HG03025 (cell line): Measurements from ENCODE around the gene THEMIS2.
"Not testable (repeated sequence)": the region's sequence is repeated elsewhere in the genome, so short reads cannot be mapped to it uniquely, and the experiment has no call there.

Source experiments
- ATAC-seq: cut with Tn5 transposase; IDR thresholded peaks from one replicate; pipeline ENCODE4 v1.9.1; 2021; ENCODE audit warnings: mild to moderate bottlenecking, moderate library complexity; ENCODE audit not compliant: unreplicated experiment, low FRiP score

THEMIS2 gene

GRCh38 chr1:27862671-27863537, 9.4 kb upstream of the THEMIS2 start:
- no peak for ATAC-seq

DNA sequence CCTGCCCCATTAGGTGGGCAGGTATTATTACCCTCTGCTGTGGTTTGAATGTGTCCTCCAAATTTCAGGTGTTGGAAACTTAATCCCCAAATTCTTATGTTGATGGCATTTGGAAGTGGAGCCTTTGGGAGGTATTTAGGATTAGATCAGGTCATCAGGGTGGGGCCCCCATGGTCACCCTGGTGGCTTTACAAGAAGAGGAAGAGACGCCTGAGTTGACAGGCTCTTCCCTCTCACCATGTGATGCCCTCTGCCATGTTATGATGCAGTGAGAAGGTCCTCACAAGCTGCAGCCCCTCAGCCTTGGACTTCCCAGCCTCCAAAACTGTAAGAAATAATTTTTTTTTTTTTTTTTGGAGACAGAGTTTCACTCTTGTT, 8.8 kb upstream of the THEMIS2 start:
- ATAC-seq, result no peak

GRCh38 chr1:27864264-27864895, 8.0 kb upstream of the THEMIS2 start:
- ATAC-seq, result no peak

- ATAC-seq, result no peak
Observed at GRCh38 chr1:27865821-27866220, 6.5 kb upstream of the THEMIS2 start.

- no peak for ATAC-seq
Observed at GRCh38 chr1:27868556-27868931, 3.8 kb upstream of the THEMIS2 start.

- ATAC-seq, result no peak
Observed at GRCh38 chr1:27868932-27869718, 3.2 kb upstream of the THEMIS2 start.

- no peak for ATAC-seq
Observed at GRCh38 chr1:27869719-27870085, 2.6 kb upstream of the THEMIS2 start.

- ATAC-seq, result not testable (repeated sequence)
Observed at GRCh38 chr1:27871076-27871475, 1.3 kb upstream of the THEMIS2 start.

- no peak for ATAC-seq
Observed at GRCh38 chr1:27872802-27873551, 633 bp downstream of the THEMIS2 start.

GRCh38 chr1:27873671-27874384, 1.5 kb downstream of the THEMIS2 start:
- ATAC-seq, result no peak

GRCh38 chr1:27876341-27877114, 4.2 kb downstream of the THEMIS2 start:
- ATAC-seq, result no peak

- no peak for ATAC-seq
Observed at GRCh38 chr1:27877115-27877416, 4.7 kb downstream of the THEMIS2 start.

GRCh38 chr1:27878039-27878438, 5.7 kb downstream of the THEMIS2 start:
- no peak for ATAC-seq

DNA sequence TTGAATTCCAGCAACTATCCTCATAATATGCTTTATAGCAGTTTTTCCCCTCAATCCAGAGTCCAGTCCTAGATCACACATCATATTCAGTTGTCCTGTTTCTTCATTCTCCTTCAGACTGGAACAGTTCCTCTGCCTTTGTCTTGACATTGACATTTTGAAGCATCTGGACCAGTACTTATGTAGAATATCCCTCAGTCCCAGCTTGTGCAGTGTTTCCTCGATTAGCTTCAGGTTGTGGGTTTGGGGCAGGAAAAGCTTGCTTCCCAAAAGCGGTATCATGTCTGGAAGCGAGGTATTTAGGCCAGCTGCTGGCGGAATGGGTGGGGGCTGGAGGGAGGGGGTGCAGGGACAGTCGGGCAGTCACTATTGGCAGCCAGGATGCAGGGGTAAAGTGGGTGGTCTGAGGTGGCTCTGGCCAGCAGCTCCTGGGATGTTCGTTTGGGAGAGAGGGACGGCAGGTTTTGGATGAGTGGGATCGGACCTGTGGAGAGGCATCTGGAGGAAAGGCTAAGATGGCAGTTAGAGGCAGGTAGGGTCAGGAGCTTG, 6.5 kb downstream of the THEMIS2 start:
- no peak for ATAC-seq

DNA sequence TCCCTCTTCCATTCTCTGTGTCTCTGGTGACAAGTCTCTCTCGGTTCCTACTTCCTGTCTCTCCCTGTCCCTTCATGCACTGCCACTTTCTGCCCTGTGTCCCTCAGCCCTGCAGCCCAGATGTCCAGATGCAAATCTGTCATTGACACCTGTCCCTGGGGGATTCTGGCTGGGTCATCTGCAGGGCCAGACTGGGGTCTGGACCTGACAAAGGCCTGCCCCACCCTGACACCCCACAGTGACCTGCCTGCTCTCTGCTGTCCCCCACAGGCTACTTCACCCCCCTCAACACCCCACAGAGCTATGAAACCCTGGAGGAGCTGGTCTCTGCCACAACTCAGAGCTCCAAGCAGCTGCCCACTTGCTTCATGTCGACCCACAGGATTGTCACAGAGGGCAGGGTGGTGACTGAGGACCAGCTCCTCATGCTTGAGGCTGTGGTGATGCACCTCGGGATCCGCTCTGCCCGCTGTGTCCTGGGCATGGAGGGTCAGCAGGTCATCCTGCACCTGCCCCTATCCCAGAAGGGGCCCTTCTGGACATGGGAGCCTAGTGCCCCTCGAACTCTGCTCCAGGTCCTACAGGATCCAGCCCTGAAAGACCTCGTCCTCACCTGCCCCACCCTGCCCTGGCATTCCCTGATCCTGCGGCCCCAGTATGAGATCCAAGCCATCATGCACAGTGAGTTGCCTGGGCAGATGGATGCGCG, 7.2 kb downstream of the THEMIS2 start:
- ATAC-seq, result no peak

DNA sequence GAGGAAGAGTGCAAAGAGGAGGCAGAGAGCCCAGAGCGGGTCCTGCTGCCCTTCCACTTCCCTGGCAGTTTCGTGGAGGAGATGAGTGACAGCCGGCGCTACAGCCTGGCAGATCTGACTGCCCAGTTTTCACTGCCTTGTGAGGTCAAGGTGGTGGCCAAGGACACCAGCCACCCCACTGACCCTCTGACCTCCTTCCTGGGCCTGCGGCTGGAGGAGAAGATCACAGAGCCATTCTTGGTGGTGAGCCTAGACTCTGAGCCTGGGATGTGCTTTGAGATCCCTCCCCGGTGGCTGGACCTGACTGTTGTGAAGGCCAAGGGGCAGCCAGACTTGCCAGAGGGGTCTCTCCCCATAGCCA, 10.2 kb downstream of the THEMIS2 start:
- no peak for ATAC-seq

- no peak for ATAC-seq
Observed at GRCh38 chr1:27883536-27883935, 11.2 kb downstream of the THEMIS2 start.
